ENCODE data around the gene BCAR1. TPM values are rescaled to one million over a fixed set of nuclear protein-coding genes. Genes with fewer than 3 reads are reported as not detected.

Gene BCAR1
- total and polyA plus RNA-seq, 2 of the 13 experiments (the other 11 are each of a cell fraction or from before 2014, with no cell fraction given) = 48.1 to 51.7 TPM

DNA sequence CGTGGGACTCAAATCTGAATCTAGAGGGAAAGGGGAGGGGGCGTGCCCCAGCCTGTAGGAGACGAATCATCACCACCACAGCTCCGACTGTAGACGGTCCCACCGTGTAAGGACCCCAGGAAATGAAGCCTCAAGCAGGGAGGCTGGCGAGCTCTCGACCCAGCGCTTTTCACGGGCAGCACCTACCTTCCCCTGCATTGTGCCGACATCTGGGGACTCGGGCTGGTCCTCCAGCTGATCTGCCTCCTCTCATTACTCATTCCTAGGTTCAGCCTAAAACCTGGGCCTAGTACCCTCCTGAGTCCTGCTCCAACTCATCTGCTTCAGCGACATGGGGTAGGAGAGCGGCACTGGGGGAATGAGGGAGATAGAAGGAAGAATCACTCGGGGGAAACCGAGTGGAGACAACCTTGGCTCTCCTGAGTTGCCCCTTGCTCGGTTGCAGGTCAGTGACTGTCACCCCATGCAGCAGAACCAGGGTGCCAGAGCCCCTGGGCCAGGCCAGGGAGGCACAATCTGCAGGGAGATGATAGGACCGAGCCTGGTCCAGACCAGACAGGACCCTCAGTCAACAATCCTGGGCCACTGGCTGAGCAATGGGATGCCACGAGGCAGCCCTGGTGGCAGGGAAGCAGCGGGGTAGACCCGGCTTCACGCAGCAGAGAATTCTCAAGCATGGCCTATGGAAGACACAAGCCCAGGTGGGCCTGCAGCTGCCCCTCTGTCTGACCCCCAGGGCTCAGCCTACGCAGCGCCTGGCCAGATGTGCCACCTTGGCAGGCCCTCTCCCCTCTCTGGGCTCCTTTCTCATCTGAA is 833 bp upstream of the BCAR1 start (continued):
- TF ChIP-seq, protein P1, sequence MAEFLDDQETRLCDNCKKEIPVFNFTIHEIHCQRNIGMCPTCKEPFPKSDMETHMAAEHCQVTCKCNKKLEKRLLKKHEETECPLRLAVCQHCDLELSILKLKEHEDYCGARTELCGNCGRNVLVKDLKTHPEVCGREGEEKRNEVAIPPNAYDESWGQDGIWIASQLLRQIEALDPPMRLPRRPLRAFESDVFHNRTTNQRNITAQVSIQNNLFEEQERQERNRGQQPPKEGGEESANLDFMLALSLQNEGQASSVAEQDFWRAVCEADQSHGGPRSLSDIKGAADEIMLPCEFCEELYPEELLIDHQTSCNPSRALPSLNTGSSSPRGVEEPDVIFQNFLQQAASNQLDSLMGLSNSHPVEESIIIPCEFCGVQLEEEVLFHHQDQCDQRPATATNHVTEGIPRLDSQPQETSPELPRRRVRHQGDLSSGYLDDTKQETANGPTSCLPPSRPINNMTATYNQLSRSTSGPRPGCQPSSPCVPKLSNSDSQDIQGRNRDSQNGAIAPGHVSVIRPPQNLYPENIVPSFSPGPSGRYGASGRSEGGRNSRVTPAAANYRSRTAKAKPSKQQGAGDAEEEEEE (CRISPR knock-in tag; IDR thresholded peaks at IDR 0.05; ENCODE audit: borderline replicate concordance) = no peak
- TF ChIP-seq ZNF724P (CRISPR knock-in tag; IDR thresholded peaks at IDR 0.05; ENCODE audit: borderline replicate concordance) = no peak
- TF ChIP-seq MED1 (CRISPR knock-in tag; IDR thresholded peaks at IDR 0.05) = no peak
- TF ChIP-seq, protein P2, sequence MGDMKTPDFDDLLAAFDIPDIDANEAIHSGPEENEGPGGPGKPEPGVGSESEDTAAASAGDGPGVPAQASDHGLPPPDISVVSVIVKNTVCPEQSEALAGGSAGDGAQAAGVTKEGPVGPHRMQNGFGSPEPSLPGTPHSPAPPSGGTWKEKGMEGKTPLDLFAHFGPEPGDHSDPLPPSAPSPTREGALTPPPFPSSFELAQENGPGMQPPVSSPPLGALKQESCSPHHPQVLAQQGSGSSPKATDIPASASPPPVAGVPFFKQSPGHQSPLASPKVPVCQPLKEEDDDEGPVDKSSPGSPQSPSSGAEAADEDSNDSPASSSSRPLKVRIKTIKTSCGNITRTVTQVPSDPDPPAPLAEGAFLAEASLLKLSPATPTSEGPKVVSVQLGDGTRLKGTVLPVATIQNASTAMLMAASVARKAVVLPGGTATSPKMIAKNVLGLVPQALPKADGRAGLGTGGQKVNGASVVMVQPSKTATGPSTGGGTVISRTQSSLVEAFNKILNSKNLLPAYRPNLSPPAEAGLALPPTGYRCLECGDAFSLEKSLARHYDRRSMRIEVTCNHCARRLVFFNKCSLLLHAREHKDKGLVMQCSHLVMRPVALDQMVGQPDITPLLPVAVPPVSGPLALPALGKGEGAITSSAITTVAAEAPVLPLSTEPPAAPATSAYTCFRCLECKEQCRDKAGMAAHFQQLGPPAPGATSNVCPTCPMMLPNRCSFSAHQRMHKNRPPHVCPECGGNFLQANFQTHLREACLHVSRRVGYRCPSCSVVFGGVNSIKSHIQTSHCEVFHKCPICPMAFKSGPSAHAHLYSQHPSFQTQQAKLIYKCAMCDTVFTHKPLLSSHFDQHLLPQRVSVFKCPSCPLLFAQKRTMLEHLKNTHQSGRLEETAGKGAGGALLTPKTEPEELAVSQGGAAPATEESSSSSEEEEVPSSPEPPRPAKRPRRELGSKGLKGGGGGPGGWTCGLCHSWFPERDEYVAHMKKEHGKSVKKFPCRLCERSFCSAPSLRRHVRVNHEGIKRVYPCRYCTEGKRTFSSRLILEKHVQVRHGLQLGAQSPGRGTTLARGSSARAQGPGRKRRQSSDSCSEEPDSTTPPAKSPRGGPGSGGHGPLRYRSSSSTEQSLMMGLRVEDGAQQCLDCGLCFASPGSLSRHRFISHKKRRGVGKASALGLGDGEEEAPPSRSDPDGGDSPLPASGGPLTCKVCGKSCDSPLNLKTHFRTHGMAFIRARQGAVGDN (CRISPR knock-in tag; IDR thresholded peaks at IDR 0.05) = peak; percentile 67
- peak; percentile 33 for TF ChIP-seq HNRNPLL (IDR thresholded peaks at IDR 0.05; ENCODE audit: low read depth, low read length, poor library complexity, severe bottlenecking)
- TF ChIP-seq, protein P3, sequence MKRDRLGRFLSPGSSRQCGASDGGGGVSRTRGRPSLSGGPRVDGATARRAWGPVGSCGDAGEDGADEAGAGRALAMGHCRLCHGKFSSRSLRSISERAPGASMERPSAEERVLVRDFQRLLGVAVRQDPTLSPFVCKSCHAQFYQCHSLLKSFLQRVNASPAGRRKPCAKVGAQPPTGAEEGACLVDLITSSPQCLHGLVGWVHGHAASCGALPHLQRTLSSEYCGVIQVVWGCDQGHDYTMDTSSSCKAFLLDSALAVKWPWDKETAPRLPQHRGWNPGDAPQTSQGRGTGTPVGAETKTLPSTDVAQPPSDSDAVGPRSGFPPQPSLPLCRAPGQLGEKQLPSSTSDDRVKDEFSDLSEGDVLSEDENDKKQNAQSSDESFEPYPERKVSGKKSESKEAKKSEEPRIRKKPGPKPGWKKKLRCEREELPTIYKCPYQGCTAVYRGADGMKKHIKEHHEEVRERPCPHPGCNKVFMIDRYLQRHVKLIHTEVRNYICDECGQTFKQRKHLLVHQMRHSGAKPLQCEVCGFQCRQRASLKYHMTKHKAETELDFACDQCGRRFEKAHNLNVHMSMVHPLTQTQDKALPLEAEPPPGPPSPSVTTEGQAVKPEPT (CRISPR knock-in tag; IDR thresholded peaks at IDR 0.05; ENCODE audit: low read depth) = no peak; the same call in 1 of the 2 replicates
- 0 out of 2 replicates have a peak, but pooled peaks have one; percentile 1 for TF ChIP-seq ZNF160 (CRISPR knock-in tag; IDR thresholded peaks at IDR 0.05)
- TF ChIP-seq, protein P4, sequence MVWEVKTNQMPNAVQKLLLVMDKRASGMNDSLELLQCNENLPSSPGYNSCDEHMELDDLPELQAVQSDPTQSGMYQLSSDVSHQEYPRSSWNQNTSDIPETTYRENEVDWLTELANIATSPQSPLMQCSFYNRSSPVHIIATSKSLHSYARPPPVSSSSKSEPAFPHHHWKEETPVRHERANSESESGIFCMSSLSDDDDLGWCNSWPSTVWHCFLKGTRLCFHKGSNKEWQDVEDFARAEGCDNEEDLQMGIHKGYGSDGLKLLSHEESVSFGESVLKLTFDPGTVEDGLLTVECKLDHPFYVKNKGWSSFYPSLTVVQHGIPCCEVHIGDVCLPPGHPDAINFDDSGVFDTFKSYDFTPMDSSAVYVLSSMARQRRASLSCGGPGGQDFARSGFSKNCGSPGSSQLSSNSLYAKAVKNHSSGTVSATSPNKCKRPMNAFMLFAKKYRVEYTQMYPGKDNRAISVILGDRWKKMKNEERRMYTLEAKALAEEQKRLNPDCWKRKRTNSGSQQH (CRISPR knock-in tag; IDR thresholded peaks at IDR 0.05; ENCODE audit: low read depth) = 0 out of 2 replicates have a peak, but pooled peaks have one; percentile 35
- TF ChIP-seq GTF3A (CRISPR knock-in tag; conservative IDR thresholded peaks at IDR 0.05) = no peak
- no peak for TF ChIP-seq ZFP82 (CRISPR knock-in tag; IDR thresholded peaks at IDR 0.05; ENCODE audit: borderline replicate concordance)
- no peak for TF ChIP-seq ZNF556 (CRISPR knock-in tag; IDR thresholded peaks at IDR 0.05; ENCODE audit: borderline replicate concordance)
- no peak for TF ChIP-seq TP53 (CRISPR knock-in tag; conservative IDR thresholded peaks at IDR 0.05)
- TF ChIP-seq, protein P5, sequence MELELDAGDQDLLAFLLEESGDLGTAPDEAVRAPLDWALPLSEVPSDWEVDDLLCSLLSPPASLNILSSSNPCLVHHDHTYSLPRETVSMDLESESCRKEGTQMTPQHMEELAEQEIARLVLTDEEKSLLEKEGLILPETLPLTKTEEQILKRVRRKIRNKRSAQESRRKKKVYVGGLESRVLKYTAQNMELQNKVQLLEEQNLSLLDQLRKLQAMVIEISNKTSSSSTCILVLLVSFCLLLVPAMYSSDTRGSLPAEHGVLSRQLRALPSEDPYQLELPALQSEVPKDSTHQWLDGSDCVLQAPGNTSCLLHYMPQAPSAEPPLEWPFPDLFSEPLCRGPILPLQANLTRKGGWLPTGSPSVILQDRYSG (CRISPR knock-in tag; IDR thresholded peaks at IDR 0.05) = no peak
- TF ChIP-seq TBX3 (IDR thresholded peaks at IDR 0.05; ENCODE audit: borderline replicate concordance) = no peak
- no peak for TF ChIP-seq TMF1 (CRISPR knock-in tag; IDR thresholded peaks at IDR 0.05; ENCODE audit: low read depth)
- peak; percentile 84 for TF ChIP-seq ZNF781 (CRISPR knock-in tag; IDR thresholded peaks at IDR 0.05; ENCODE audit: borderline replicate concordance, not compliant biosample characterization)
- TF ChIP-seq ZNF550 (CRISPR knock-in tag; IDR thresholded peaks at IDR 0.05; ENCODE audit: borderline replicate concordance) = 0 out of 2 replicates have a peak, but pooled peaks have one; percentile 54
- TF ChIP-seq FLYWCH1 (CRISPR knock-in tag; IDR thresholded peaks at IDR 0.05) = no peak

All from HepG2 (cell line).